Heart left ventricle (tissue), 16 donors: ENCODE measurements around the gene SND1. TPM values are rescaled to one million over a fixed set of nuclear protein-coding genes. Genes with fewer than 3 reads are reported as not detected.

Source experiments
- ATAC-seq, 4 donors: fragments of 200-7000 bp; cut with Tn5 transposase; one replicate each; pipeline ENCODE4 v1.9.1; 2020 to 2022; ENCODE audit warnings: moderate library complexity in 4 of 4, mild to moderate bottlenecking in 3 of 4, moderate number of reproducible peaks in 1 of 4
- DNase-seq, 5 donors: peaks; one replicate each; pipeline ENCODE4 v3.0.0-alpha.2; 2020
- H3K27ac ChIP-seq, 12 donors: fragments of 200-600 bp; sonication (generic) in 4 of 12; one replicate each; pipeline versions ENCODE4 v1.5.0 to v1.8.0; 2016 to 2022; ENCODE audit warnings: mild to moderate bottlenecking in 2 of 12
- H3K27me3 ChIP-seq, 9 donors: fragments of 200-600 bp; sonication (generic) in 2 of 9; one replicate each; pipeline versions ENCODE4 v1.5.1 to v1.8.0; 2016 to 2022; ENCODE audit warnings: mild to moderate bottlenecking in 3 of 9
- H3K36me3 ChIP-seq, 9 donors: fragments of 200-600 bp; sonication (generic) in 2 of 9; one replicate each; pipeline versions ENCODE4 v1.5.0 to v1.8.0; 2018 to 2022; ENCODE audit warnings: mild to moderate bottlenecking in 2 of 9
- H3K4me1 ChIP-seq, 12 donors: fragments of 200-600 bp; sonication (generic) in 4 of 12; one replicate each; pipeline versions ENCODE4 v1.5.0 to v1.8.0; 2016 to 2022; ENCODE audit warnings: mild to moderate bottlenecking in 3 of 12
- H3K4me3 ChIP-seq, 12 donors: fragments of 200-600 bp; sonication (generic) in 4 of 12; one replicate each; pipeline versions ENCODE4 v1.5.0 to v1.8.0; 2017 to 2022; ENCODE audit warnings: mild to moderate bottlenecking in 9 of 12, moderate library complexity in 4 of 12
- H3K9me3 ChIP-seq, 12 donors: fragments of 200-600 bp; sonication (generic) in 4 of 12; one replicate each; pipeline versions ENCODE4 v1.5.0 to v1.8.0; 2016 to 2022; ENCODE audit warnings: mild to moderate bottlenecking in 1 of 12
- POLR2A ChIP-seq, 2 donors: fragments of 450-650 bp; IDR thresholded peaks; one replicate each; pipeline ENCODE4 v1.6.1; 2017; ENCODE audit warnings: antibody characterized with exemption in 2 of 2, mild to moderate bottlenecking in 2 of 2, moderate library complexity in 2 of 2
- WGBS, 4 donors: extraction: QIAGEN DNeasy Blood & Tissue Kit in 2 of 4; methylation state at CpG; one replicate each; pipeline versions ENCODE4 v1.1.5 to v1.1.7; 2013 to 2018; 5-methylcytosine and 5-hydroxymethylcytosine counted together
- intact Hi-C, 10 donors: fragments of 100-400 bp; cut with DNase I; formaldehyde crosslinking; loops; one replicate each; pipeline versions ENCODE4 v1.11.1 to v1.14.2; 2022
- polyA plus RNA-seq, 2 donors: library from polyadenylated mRNA; stranded (reverse); fragments of 200-250 nt; gene quantifications; one replicate each; pipeline ENCODE4 v1.2.3, GENCODE V29; 2013
- total RNA-seq, 9 donors: library from RNA; depleted of rRNA in 2 of 9; stranded (reverse); fragments of >200 nt in 2 of 9; fragmentation: NEBNext Ultra II Directional in 3 of 9; extraction: Animal tissue kit (Norgen Biotek cat#: 25700) in 3 of 9; gene quantifications; one replicate each; pipeline versions ENCODE4 v1.1.0 to v1.2.4, GENCODE V29; 2016 to 2023
- TF ChIP-seq, protein P1 (sequence below), 12 donors: fragments of 200-600 bp; sonication (generic) in 4 of 12; IDR thresholded peaks; one replicate each; pipeline versions ENCODE4 v1.5.0 to v1.8.0; 2018 to 2022; ENCODE audit warnings: antibody characterized with exemption in 12 of 12, mild to moderate bottlenecking in 5 of 12
- donor health status: ischemic (EF 13 %, LVEDD 7.1; RV severe dilation, severe dysfunction).
- donor health status: healthy with polysubstance abuse.
- donor health status: DM: no; HTN: yes; CAD: no.
- donor health status: DM: no; HTN: no; CAD: no.
- donor health status: ischemic (EF 25% LVEDD 6.9; RV normal size, moderate dysfunction).
- donor health status: ischemic (EF 25% LVEDD 5.7; RV mildly dilated, moderate dysfunction).
- donor health status: healthy.
- donor health status: DM: yes; HTN: yes; CAD: no.
- donor health status: ischemic (EF 35%, LVEDD 5.7; RV mildly dilated, moderate dysfunction).
- donor health status: nonischemic (EF 11% LVEDD 7.7; RV severe dilation, severe dysfunction).
- donor health status: DM: yes; HTN: yes; CAD: no.
- donor health status: PGD.
- donor health status: ischemic (EF 29% LVEDD 5.4; RV normal size, mild dysfunction).
- donor health status: nonischemic (EF 23%, LVEDD 6.1; RV moderate dilation, normal function).

Gene SND1
- total and polyA plus RNA-seq, 11 donors: 45.6 to 115 (median 76.3) TPM

- intact Hi-C loops: no loop called here
- Histone ChIP-seq H3K27ac (no peak overlapping the region), H3K9me3 (no peaks in the 10 kb centered on the region), H3K4me1 (peaks cover 0 to 19% (median 6%) of the 10 kb centered on the region in 12 donors), H3K4me3 (no peak overlapping the region), H3K36me3 (peaks cover 0 to 8% (median 0%) of the 10 kb centered on the region in 9 donors), H3K27me3 (no peaks in the 10 kb centered on the region)
- WGBS, 4 donors: 94 to 97% (median 96%) methylated on average over 4 of the region's 4 CpGs
- DNase-seq (no peak), ATAC-seq (no peak)
- no peak for TF ChIP-seq POLR2A (IDR thresholded peaks at IDR 0.05)
- TF ChIP-seq, protein P1, sequence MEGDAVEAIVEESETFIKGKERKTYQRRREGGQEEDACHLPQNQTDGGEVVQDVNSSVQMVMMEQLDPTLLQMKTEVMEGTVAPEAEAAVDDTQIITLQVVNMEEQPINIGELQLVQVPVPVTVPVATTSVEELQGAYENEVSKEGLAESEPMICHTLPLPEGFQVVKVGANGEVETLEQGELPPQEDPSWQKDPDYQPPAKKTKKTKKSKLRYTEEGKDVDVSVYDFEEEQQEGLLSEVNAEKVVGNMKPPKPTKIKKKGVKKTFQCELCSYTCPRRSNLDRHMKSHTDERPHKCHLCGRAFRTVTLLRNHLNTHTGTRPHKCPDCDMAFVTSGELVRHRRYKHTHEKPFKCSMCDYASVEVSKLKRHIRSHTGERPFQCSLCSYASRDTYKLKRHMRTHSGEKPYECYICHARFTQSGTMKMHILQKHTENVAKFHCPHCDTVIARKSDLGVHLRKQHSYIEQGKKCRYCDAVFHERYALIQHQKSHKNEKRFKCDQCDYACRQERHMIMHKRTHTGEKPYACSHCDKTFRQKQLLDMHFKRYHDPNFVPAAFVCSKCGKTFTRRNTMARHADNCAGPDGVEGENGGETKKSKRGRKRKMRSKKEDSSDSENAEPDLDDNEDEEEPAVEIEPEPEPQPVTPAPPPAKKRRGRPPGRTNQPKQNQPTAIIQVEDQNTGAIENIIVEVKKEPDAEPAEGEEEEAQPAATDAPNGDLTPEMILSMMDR (IDR thresholded peaks at IDR 0.05): no peak
Observed at GRCh38 chr7:128054511-128054910, 402.5 kb downstream of the SND1 start.

GRCh38 chr7:128055637-128056036 is 403.6 kb downstream of the SND1 start:
- no peaks in the 10 kb centered on the region for H3K9me3 ChIP-seq
- TF ChIP-seq, protein P1 (IDR thresholded peaks at IDR 0.05): no peak
- TF ChIP-seq POLR2A (IDR thresholded peaks at IDR 0.05): no peak
- no peak overlapping the region for H3K27ac ChIP-seq
- peaks cover 0 to 8% (median 0%) of the 10 kb centered on the region in 9 donors for H3K36me3 ChIP-seq
- no peaks in the 10 kb centered on the region for H3K27me3 ChIP-seq
- ATAC-seq (no peak), DNase-seq (no peak)
- H3K4me3 ChIP-seq: no peak overlapping the region
- intact Hi-C loops: no loop called here
- WGBS, 4 donors: 66 to 85% (median 79%) methylated on average over 5 of the region's 5 CpGs
- peaks cover 0 to 25% (median 7%) of the 10 kb centered on the region in 12 donors for H3K4me1 ChIP-seq

DNA sequence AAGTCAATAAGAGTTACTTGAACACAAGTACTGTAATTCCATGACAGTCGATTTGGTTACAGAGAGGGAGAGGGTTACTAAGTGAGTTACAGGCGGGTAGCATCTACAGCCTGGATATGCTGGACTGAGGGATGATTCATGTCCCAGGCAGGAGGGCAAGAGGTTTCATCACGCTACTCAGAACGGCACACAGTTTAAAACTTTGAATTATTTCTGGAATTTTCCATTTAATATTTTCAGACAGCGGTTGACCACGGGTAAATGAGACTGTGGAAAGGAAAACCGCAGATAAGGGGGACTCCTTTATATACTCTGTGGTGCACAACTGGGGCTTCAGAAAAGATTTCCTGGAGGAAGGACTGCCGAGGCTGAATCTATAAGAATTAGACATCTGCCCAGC is 404.9 kb downstream of the SND1 start:
- no peak for ATAC-seq
- intact Hi-C loops: no loop called here

GRCh38 chr7:128057909-128058308 is 405.9 kb downstream of the SND1 start:
- Histone ChIP-seq H3K27ac (no peak overlapping the region), H3K27me3 (no peaks in the 10 kb centered on the region), H3K9me3 (no peaks in the 10 kb centered on the region), H3K36me3 (peaks cover 0 to 8% (median 0%) of the 10 kb centered on the region in 9 donors), H3K4me3 (no peak overlapping the region), H3K4me1 (peaks cover 0 to 16% (median 3%) of the 10 kb centered on the region in 12 donors)
- 40 to 84% (median 52%) methylated on average over 1 of the region's 1 CpG for WGBS, 4 donors
- TF ChIP-seq, protein P1 (IDR thresholded peaks at IDR 0.05): no peak
- no peak for TF ChIP-seq POLR2A (IDR thresholded peaks at IDR 0.05)
- ATAC-seq: no peak
- DNase-seq: no peak
- intact Hi-C loops: no loop called here

More for the DNA sequence above, 404.9 kb downstream of the SND1 start:
- TF ChIP-seq POLR2A (IDR thresholded peaks at IDR 0.05): no peak
- TF ChIP-seq, protein P1 (IDR thresholded peaks at IDR 0.05): no peak
- peaks cover 0 to 8% (median 0%) of the 10 kb centered on the region in 9 donors for H3K36me3 ChIP-seq
- H3K4me1 ChIP-seq: peaks cover 0 to 25% (median 7%) of the 10 kb centered on the region in 12 donors
- no peaks in the 10 kb centered on the region for H3K27me3 ChIP-seq
- no peak overlapping the region for H3K27ac ChIP-seq
- no peak for DNase-seq
- H3K4me3 ChIP-seq: no peak overlapping the region
- H3K9me3 ChIP-seq: no peaks in the 10 kb centered on the region
- 86 to 89% (median 87%) methylated on average over 8 of the region's 8 CpGs for WGBS, 4 donors
